Esophagus squamous epithelium (tissue), 4 donors: Measurements from ENCODE around the gene TMEM127.

Experiments
- POLR2A ChIP-seq, 4 donors: fragments of 450-650 bp; IDR thresholded peaks; one replicate each; pipeline ENCODE4 v1.6.1; 2017; ENCODE audit warnings: antibody characterized with exemption in 4 of 4, mild to moderate bottlenecking in 4 of 4, moderate library complexity in 3 of 4
- TF ChIP-seq, protein P1 (sequence below), 6 experiments: fragments of 450-650 bp in 4 of 6; fragments of 200-600 bp in 2 of 6; sonication (generic) in 2 of 6; IDR thresholded peaks; one replicate each; pipeline ENCODE4 v1.5.1; 2016 to 2019; ENCODE audit warnings: antibody characterized with exemption in 6 of 6, mild to moderate bottlenecking in 4 of 6, moderate library complexity in 4 of 6

DNA sequence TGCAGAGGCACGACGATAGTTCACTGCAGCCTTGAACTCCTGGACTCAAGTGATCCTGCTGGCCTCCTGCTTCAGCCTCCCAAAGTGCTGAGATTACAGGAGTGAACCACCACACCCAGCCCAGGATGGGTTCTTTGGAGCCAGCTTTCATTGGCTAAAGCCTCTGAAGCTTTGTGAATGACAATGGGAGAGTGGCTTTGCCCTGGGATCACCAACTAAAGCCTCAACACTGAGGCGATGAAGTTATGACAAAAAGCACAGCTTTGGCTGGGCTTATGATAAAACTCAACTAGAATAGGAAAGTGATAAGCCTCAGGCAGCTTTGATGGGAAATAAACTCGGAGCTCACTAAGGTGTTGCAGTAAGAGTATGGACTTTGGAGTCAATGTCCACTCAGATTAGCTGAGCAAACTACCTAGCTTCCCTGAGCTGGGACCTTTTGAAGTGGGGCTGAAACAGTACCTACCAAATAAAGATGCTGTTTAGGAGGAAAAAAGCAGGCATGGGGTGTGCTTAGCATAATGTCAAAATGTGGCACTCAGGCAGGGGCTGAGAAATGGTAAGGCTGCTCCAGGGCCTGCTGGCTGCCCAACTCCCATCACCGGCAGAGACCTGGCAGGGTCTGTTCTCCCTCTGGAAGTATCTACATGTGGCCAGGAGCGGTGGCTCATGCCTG is 4.3 kb downstream of the TMEM127 start:
- no peak for TF ChIP-seq POLR2A (IDR thresholded peaks at IDR 0.05)
- TF ChIP-seq, protein P1, sequence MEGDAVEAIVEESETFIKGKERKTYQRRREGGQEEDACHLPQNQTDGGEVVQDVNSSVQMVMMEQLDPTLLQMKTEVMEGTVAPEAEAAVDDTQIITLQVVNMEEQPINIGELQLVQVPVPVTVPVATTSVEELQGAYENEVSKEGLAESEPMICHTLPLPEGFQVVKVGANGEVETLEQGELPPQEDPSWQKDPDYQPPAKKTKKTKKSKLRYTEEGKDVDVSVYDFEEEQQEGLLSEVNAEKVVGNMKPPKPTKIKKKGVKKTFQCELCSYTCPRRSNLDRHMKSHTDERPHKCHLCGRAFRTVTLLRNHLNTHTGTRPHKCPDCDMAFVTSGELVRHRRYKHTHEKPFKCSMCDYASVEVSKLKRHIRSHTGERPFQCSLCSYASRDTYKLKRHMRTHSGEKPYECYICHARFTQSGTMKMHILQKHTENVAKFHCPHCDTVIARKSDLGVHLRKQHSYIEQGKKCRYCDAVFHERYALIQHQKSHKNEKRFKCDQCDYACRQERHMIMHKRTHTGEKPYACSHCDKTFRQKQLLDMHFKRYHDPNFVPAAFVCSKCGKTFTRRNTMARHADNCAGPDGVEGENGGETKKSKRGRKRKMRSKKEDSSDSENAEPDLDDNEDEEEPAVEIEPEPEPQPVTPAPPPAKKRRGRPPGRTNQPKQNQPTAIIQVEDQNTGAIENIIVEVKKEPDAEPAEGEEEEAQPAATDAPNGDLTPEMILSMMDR (IDR thresholded peaks at IDR 0.05): no peak
